ENCODE data around the gene SYNE1.
"Not testable (repeated sequence)": the region's sequence is repeated elsewhere in the genome, so short reads cannot be mapped to it uniquely, and the experiment has no call there.

The SYNE1 gene

DNA sequence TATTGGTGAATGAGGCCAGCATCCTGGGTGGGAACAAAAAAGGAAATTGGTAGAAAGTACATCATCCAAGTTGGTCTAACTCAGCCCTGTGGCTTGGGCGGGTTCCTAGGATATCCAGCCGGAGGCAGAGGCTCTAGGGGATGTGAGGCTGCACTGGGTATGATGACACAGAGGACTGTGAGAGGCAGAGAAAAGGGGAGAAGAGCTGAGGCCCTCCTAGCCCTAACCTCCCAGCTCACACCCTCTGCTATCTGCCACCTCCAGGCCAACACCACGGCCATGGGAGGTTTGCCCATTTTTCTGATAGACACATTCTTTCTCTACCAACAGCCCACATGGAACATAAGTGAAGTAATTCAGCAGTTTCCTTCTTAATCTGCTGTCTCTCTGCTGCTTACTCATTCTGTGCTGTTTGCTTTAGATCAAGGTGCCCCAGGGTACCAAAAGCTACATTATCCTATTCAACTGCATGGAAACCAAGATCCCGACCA is 545.3 kb downstream of the SYNE1 start:
- no peak overlapping the region for H3K9ac ChIP-seq (ENCODE audit: low read length)
- no peak overlapping the region for H3K4me3 ChIP-seq (ENCODE audit: low read depth, low read length)
- H3K27ac ChIP-seq (ENCODE audit: low read depth, low read length), result no peak overlapping the region
- H3K9me3 ChIP-seq (ENCODE audit: control insufficient read depth, insufficient read depth, low read depth, low read length), result no peaks in the 10 kb centered on the region
- H3K36me3 ChIP-seq (ENCODE audit: control insufficient read depth, insufficient read depth, low read length), result no peaks in the 10 kb centered on the region
- peaks cover 8% of the 10 kb centered on the region; the same call in 1 of the 2 replicates for H3K4me1 ChIP-seq (ENCODE audit: control insufficient read depth, insufficient read depth, low read length)
- H3K27me3 ChIP-seq (ENCODE audit: control insufficient read depth, insufficient read depth, low read length), result no peaks in the 10 kb centered on the region

DNA sequence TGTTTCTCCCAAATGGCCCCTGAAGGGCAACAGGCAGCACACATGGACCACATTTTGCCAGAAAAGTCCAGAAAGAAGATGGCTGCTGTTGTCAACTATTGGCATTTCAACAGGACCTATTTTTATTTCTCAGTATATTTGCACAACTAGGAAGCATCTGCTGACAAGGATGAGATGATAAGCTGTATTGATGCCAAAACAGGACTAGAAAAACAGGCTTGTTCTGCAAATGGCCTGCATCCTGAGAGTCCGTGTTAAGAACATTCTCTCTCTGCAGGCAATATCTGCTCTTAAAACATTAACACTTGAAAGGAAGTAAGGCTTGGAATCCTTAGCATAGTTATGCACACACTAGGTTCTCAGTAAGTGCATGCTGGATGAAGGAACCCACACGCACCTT is 546.0 kb downstream of the SYNE1 start:
- peaks cover 8% of the 10 kb centered on the region; the same call in 1 of the 2 replicates for H3K4me1 ChIP-seq (ENCODE audit: control insufficient read depth, insufficient read depth, low read length)
- no peak overlapping the region for H3K27ac ChIP-seq (ENCODE audit: low read depth, low read length)
- H3K36me3 ChIP-seq (ENCODE audit: control insufficient read depth, insufficient read depth, low read length), result no peaks in the 10 kb centered on the region
- H3K27me3 ChIP-seq (ENCODE audit: control insufficient read depth, insufficient read depth, low read length), result no peaks in the 10 kb centered on the region
- no peak overlapping the region for H3K4me3 ChIP-seq (ENCODE audit: low read depth, low read length)
- H3K9me3 ChIP-seq (ENCODE audit: control insufficient read depth, insufficient read depth, low read depth, low read length), result no peaks in the 10 kb centered on the region
- no peak overlapping the region for H3K9ac ChIP-seq (ENCODE audit: low read length)

DNA sequence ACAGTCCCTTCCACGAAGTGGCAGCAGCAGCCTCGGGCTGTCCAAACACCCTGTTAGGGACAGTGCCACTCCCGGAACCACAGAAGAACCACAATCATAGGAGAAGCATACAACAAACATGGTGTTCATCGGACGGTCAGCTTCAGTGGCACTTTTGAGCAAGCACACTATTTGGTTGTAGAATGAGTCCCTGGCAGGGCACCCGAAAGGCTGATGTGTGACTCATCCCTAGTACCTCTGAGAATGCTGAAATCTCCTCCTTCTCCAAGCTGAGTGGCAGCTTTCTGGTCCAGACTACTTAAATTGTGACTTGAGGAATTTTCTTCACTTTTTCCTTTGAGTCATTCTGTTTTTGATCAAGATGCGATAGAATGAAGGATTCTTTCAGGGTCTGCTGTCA is 547.2 kb downstream of the SYNE1 start:
- Histone ChIP-seq H3K9me3 (ENCODE audit: control insufficient read depth, insufficient read depth, low read depth, low read length) (no peaks in the 10 kb centered on the region), H3K4me1 (ENCODE audit: control insufficient read depth, insufficient read depth, low read length) (peaks cover 7% of the 10 kb centered on the region; the same call in 1 of the 2 replicates), H3K36me3 (ENCODE audit: control insufficient read depth, insufficient read depth, low read length) (no peaks in the 10 kb centered on the region), H3K4me3 (ENCODE audit: low read depth, low read length) (no peak overlapping the region), H3K27ac (ENCODE audit: low read depth, low read length) (no peak overlapping the region), H3K9ac (ENCODE audit: low read length) (no peak overlapping the region), H3K27me3 (ENCODE audit: control insufficient read depth, insufficient read depth, low read length) (no peaks in the 10 kb centered on the region)

DNA sequence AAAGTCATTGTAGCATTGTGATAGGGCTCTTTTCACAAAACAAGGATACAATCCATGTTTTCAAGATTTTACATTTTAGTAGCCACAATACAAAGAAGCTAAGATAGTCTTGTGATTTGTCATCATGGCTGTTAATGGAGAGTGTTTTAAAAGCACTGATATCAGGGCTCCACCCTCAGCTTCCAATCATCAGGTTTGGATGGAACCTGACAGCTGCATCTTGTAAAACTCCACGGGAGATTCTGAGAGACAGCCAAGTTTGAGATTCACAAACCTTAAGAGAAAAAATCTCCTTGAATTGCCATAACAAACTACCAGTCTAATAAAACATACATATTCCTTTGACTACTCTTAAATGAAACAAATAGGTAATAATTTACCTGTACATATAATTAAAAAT is 549.5 kb downstream of the SYNE1 start:
- H3K4me1 ChIP-seq (ENCODE audit: control insufficient read depth, insufficient read depth, low read length), result no peaks in the 10 kb centered on the region
- H3K27ac ChIP-seq (ENCODE audit: low read depth, low read length), result no peak overlapping the region
- no peaks in the 10 kb centered on the region for H3K27me3 ChIP-seq (ENCODE audit: control insufficient read depth, insufficient read depth, low read length)
- no peak overlapping the region for H3K9ac ChIP-seq (ENCODE audit: low read length)
- no peaks in the 10 kb centered on the region for H3K9me3 ChIP-seq (ENCODE audit: control insufficient read depth, insufficient read depth, low read depth, low read length)
- H3K4me3 ChIP-seq (ENCODE audit: low read depth, low read length), result no peak overlapping the region
- H3K36me3 ChIP-seq (ENCODE audit: control insufficient read depth, insufficient read depth, low read length), result no peaks in the 10 kb centered on the region

DNA sequence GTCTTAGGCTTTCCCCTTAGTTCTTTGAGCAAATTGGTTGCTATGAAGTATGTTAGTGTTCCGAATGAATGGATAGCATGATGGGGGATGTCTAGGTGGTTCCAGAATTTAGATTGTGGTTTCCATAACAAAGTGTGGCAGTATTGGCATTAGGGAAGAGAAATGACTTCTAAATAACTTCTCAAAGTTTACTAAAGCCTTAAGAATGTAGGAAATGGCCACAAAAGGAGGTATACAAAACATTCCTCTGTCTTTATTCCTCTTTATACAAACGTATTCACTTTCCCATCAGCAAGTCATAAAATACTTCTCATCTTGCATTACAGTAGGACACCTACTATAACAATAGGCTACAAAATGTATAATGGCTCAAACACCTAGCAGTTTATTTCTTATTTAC is 550.1 kb downstream of the SYNE1 start:
- H3K9me3 ChIP-seq (ENCODE audit: control insufficient read depth, insufficient read depth, low read depth, low read length), result no peaks in the 10 kb centered on the region
- no peaks in the 10 kb centered on the region for H3K27me3 ChIP-seq (ENCODE audit: control insufficient read depth, insufficient read depth, low read length)
- no peak overlapping the region for H3K27ac ChIP-seq (ENCODE audit: low read depth, low read length)
- no peaks in the 10 kb centered on the region for H3K36me3 ChIP-seq (ENCODE audit: control insufficient read depth, insufficient read depth, low read length)
- H3K4me1 ChIP-seq (ENCODE audit: control insufficient read depth, insufficient read depth, low read length), result no peaks in the 10 kb centered on the region
- H3K9ac ChIP-seq (ENCODE audit: low read length), result no peak overlapping the region
- H3K4me3 ChIP-seq (ENCODE audit: low read depth, low read length), result no peak overlapping the region

DNA sequence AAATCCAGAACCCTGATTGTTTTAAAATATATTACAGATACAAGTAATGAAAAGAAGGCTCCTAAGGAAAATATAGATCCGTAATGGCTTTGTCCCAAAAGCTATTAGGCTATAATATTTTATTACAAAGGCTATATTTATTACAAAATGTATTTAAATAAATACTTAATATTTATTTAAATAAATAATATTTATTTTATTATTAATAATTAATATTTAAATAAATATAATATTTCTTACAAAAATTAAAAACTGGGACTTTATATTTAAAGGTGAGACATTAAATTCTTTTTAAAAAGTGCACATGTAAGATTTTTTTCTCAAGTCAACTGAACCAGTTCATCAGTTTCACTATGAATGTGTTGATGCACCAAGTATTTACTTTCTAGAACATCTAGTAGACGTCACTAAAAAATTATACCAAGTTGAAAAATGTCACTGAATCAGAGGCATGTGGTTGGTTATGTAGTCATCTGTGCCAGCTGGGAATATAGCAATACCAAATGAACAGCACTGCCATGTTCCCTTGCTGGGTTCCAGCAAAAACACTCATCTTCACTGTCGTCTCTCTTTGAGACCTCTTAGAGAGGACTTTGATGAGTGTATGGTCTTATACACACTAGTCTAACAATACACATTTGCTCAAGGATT is 550.8 kb downstream of the SYNE1 start:
- Histone ChIP-seq H3K27me3 (ENCODE audit: control insufficient read depth, insufficient read depth, low read length) (no peaks in the 10 kb centered on the region), H3K4me1 (ENCODE audit: control insufficient read depth, insufficient read depth, low read length) (no peaks in the 10 kb centered on the region), H3K4me3 (ENCODE audit: low read depth, low read length) (no peak overlapping the region), H3K9me3 (ENCODE audit: control insufficient read depth, insufficient read depth, low read depth, low read length) (no peaks in the 10 kb centered on the region), H3K9ac (ENCODE audit: low read length) (no peak overlapping the region), H3K27ac (ENCODE audit: low read depth, low read length) (no peak overlapping the region), H3K36me3 (ENCODE audit: control insufficient read depth, insufficient read depth, low read length) (no peaks in the 10 kb centered on the region)

DNA sequence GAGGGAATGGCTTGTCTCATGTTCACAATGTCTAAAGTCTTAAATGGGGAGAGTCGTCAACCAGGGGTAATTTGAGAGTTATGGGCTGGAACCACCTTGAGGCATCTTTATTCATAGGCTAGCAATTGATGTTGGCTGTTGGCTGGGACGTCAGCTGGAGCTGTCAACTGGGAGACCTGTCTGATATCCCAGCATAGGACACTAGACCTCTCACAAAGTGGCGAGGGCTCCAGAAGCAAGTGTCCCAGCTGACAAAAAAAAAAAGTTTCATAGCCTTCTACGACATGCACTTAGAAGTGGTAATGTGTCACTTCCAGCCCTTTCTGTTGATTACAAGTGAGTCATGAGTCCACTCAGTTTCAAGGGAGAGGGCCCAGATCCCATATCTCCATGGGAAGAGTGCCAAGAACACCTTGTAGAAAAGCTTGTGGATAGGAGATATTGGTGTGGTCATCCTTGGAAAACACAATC is 551.7 kb downstream of the SYNE1 start:
- Histone ChIP-seq H3K4me1 (ENCODE audit: control insufficient read depth, insufficient read depth, low read length) (no peaks in the 10 kb centered on the region), H3K27ac (ENCODE audit: low read depth, low read length) (no peak overlapping the region), H3K27me3 (ENCODE audit: control insufficient read depth, insufficient read depth, low read length) (no peaks in the 10 kb centered on the region), H3K36me3 (ENCODE audit: control insufficient read depth, insufficient read depth, low read length) (no peaks in the 10 kb centered on the region), H3K9ac (ENCODE audit: low read length) (no peak overlapping the region), H3K4me3 (ENCODE audit: low read depth, low read length) (no peak overlapping the region), H3K9me3 (ENCODE audit: control insufficient read depth, insufficient read depth, low read depth, low read length) (no peaks in the 10 kb centered on the region)

DNA sequence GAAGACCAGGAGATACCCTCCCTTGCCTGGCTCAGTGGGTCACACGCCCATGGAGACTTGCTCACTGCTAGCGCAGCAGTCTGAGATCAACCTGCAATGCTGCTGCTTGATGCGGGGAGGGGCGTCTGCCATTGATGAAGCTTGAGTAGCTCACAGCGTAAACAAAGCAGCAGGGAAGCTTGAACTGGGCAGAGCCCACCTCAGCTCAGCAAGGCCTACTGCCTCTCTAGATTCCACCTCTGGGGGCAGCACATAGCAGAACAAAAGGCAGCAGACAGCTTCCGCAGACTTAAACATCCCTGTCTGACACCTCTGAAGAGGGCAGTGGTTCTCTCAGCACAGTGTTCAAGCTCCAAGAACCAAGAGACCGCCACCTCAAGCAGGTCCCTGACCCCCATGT is 558.4 kb downstream of the SYNE1 start:
- Histone ChIP-seq H3K4me3 (ENCODE audit: low read depth, low read length) (no peak overlapping the region), H3K9me3 (ENCODE audit: control insufficient read depth, insufficient read depth, low read depth, low read length) (peaks cover 34% of the 10 kb centered on the region), H3K27me3 (ENCODE audit: control insufficient read depth, insufficient read depth, low read length) (no peaks in the 10 kb centered on the region), H3K9ac (ENCODE audit: low read length) (no peak overlapping the region), H3K27ac (ENCODE audit: low read depth, low read length) (no peak overlapping the region), H3K4me1 (ENCODE audit: control insufficient read depth, insufficient read depth, low read length) (peaks cover 3% of the 10 kb centered on the region; the same call in 1 of the 2 replicates), H3K36me3 (ENCODE audit: control insufficient read depth, insufficient read depth, low read length) (no peaks in the 10 kb centered on the region)

DNA sequence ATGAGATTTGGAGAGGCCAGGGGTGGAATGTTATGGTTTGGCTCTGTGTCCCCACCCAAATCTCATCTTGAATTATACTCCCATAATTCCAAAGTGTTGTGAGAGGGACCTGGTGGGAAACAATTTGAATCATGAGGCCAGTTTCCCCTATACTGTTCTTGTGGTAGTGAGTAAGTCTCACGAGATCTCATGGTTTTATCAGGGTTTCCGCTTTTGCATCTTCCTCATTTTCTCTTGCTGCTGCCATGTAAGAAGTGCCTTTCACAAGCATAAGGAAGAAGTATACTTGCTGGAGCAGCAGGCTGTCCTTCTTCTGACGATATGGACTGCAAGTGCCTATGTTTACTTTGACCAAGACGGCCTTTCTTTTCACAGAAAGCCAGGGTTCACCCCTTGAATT is 559.2 kb downstream of the SYNE1 start:
- no peaks in the 10 kb centered on the region for H3K36me3 ChIP-seq (ENCODE audit: control insufficient read depth, insufficient read depth, low read length)
- no peak overlapping the region for H3K27ac ChIP-seq (ENCODE audit: low read depth, low read length)
- peaks cover 34% of the 10 kb centered on the region for H3K9me3 ChIP-seq (ENCODE audit: control insufficient read depth, insufficient read depth, low read depth, low read length)
- H3K27me3 ChIP-seq (ENCODE audit: control insufficient read depth, insufficient read depth, low read length), result no peaks in the 10 kb centered on the region
- H3K9ac ChIP-seq (ENCODE audit: low read length), result no peak overlapping the region
- peaks cover 3% of the 10 kb centered on the region; the same call in 1 of the 2 replicates for H3K4me1 ChIP-seq (ENCODE audit: control insufficient read depth, insufficient read depth, low read length)
- H3K4me3 ChIP-seq (ENCODE audit: low read depth, low read length), result no peak overlapping the region

DNA sequence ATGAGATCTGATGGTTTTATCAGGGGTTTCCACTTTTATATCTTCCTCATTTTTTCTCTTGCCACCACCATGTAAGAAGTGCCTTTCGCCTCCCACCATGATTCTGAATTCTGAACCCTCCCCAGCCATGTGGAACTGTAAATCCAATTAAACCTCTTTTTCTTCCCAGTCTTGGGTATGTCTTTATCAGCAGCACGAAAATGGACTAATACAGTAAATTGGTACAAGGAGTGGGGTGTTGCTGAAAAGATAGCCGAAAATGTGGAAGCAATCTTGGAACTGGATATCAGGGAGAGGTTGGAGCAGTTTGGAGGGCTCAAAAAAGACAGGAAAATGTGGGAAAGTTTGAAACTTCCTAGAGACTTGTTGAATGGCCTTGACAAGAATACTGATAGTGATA is 560.9 kb downstream of the SYNE1 start:
- not testable (repeated sequence) for H3K4me1 ChIP-seq (ENCODE audit: control insufficient read depth, insufficient read depth, low read length); H3K27ac ChIP-seq (ENCODE audit: low read depth, low read length); H3K9ac ChIP-seq (ENCODE audit: low read length); H3K36me3 ChIP-seq (ENCODE audit: control insufficient read depth, insufficient read depth, low read length); H3K4me3 ChIP-seq (ENCODE audit: low read depth, low read length); H3K27me3 ChIP-seq (ENCODE audit: control insufficient read depth, insufficient read depth, low read length)
- peaks cover 34% of the 10 kb centered on the region for H3K9me3 ChIP-seq (ENCODE audit: control insufficient read depth, insufficient read depth, low read depth, low read length)

DNA sequence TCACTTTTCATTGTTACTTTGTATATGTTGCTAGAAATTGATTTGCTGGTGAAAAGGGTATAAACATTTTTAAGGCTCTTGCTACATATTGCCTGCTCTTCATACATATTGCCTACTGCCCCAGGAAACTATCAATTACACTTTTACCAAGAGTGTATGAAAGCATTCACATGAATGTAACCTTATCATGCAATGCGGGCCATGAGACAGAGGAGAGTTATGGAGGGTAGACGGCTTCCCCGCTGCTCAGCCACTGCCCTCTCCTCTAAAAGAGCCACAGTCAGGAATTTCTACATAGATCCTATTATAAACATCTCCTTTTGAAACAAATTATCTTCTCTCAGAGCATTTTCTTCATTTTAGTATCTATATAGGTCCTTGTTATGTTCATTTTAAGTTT is 565.3 kb downstream of the SYNE1 start:
- H3K4me3 ChIP-seq (ENCODE audit: low read depth, low read length), result no peak overlapping the region
- no peak overlapping the region for H3K27ac ChIP-seq (ENCODE audit: low read depth, low read length)
- no peaks in the 10 kb centered on the region for H3K27me3 ChIP-seq (ENCODE audit: control insufficient read depth, insufficient read depth, low read length)
- H3K36me3 ChIP-seq (ENCODE audit: control insufficient read depth, insufficient read depth, low read length), result no peaks in the 10 kb centered on the region
- H3K9me3 ChIP-seq (ENCODE audit: control insufficient read depth, insufficient read depth, low read depth, low read length), result peaks cover 28% of the 10 kb centered on the region
- no peak overlapping the region for H3K9ac ChIP-seq (ENCODE audit: low read length)
- no peaks in the 10 kb centered on the region for H3K4me1 ChIP-seq (ENCODE audit: control insufficient read depth, insufficient read depth, low read length)

All from HUES6 (cell line).